PC-9 (cell line): ENCODE measurements around the gene COL25A1. TPM values are rescaled to one million over a fixed set of nuclear protein-coding genes. Genes with fewer than 3 reads are reported as not detected.

Experiments
- BruUV-seq: library from RNA; stranded (reverse); fragments of 400-500 nt; replicated peaks from 2 replicates; lab custom pipeline; 2021; lab: Mats Ljungman, UMichigan
- CTCF ChIA-PET: fragments of 300-600 bp; sonication (Branson Sonifier 250); formaldehyde crosslinking; loops from one replicate; lab custom pipeline; 2022; ENCODE audit warnings: antibody characterized with exemption; lab: Charles Lee
- POLR2A ChIA-PET: fragments of 300-600 bp; sonication (Branson Sonifier 250); formaldehyde crosslinking; loops from one replicate; lab custom pipeline; 2022; ENCODE audit warnings: antibody characterized with exemption; ENCODE audit not compliant: unreplicated experiment; lab: Charles Lee
- DNase-seq, 2 experiments: peaks; one replicate each; pipeline versions ENCODE4 v3.0.0 to v3.0.0-alpha.2; 2015 to 2022; ENCODE audit warnings: mixed read lengths in 1 of 2
- H2AFZ ChIP-seq: fragments of 200-600 bp; sonication (generic); 2 replicates; pipeline ENCODE4 v1.8.1; 2017; ENCODE audit warnings: antibody characterized with exemption
- H3F3A ChIP-seq: fragments of 200-600 bp; sonication (generic); 2 replicates; pipeline ENCODE4 v1.8.1; 2017; ENCODE audit warnings: antibody characterized with exemption, mild to moderate bottlenecking, low read depth; ENCODE audit not compliant: insufficient read depth
- H3K27ac ChIP-seq: fragments of 200-600 bp; sonication (generic); 2 replicates; pipeline ENCODE4 v1.6.1; 2016; ENCODE audit warnings: mixed run types
- H3K27me3 ChIP-seq: fragments of 200-600 bp; sonication (generic); 2 replicates; pipeline ENCODE4 v1.6.1; 2016; ENCODE audit warnings: low read depth, mixed run types; ENCODE audit not compliant: insufficient read depth
- H3K36me3 ChIP-seq: fragments of 200-600 bp; sonication (generic); 2 replicates; pipeline ENCODE4 v1.6.1; 2016; ENCODE audit warnings: low read depth, mixed run types
- H3K4me1 ChIP-seq: fragments of 200-600 bp; sonication (generic); replicated peaks from 2 replicates; pipeline ENCODE4 v1.6.1; 2016; ENCODE audit warnings: mixed run types; ENCODE audit not compliant: insufficient read depth
- H3K4me2 ChIP-seq: fragments of 200-600 bp; sonication (generic); 2 replicates; pipeline ENCODE4 v1.6.1; 2017; ENCODE audit warnings: mixed run types
- H3K4me3 ChIP-seq: fragments of 200-600 bp; sonication (generic); 2 replicates; pipeline ENCODE4 v1.6.1; 2016; ENCODE audit warnings: mixed run types
- H3K79me2 ChIP-seq: fragments of 200-600 bp; sonication (generic); 2 replicates; pipeline ENCODE4 v1.6.1; 2017; ENCODE audit warnings: low read depth, mixed run types
- H3K9me2 ChIP-seq: fragments of 200-600 bp; sonication (generic); 2 replicates; pipeline ENCODE4 v1.8.1; 2017; ENCODE audit warnings: mild to moderate bottlenecking; ENCODE audit not compliant: insufficient read depth
- H3K9me3 ChIP-seq: fragments of 200-600 bp; sonication (generic); 2 replicates; pipeline ENCODE4 v1.8.1; 2016; ENCODE audit warnings: low read depth; ENCODE audit not compliant: insufficient read depth
- H4K20me1 ChIP-seq: fragments of 200-600 bp; sonication (generic); 2 replicates; pipeline ENCODE4 v1.8.1; 2017; ENCODE audit not compliant: insufficient read depth
- CTCF ChIP-seq: fragments of 200-600 bp; sonication (generic); conservative IDR thresholded peaks from 2 replicates; pipeline ENCODE4 v1.6.1; 2017; ENCODE audit warnings: mixed run types, antibody characterized with exemption, mild to moderate bottlenecking, moderate library complexity
- EZH2 ChIP-seq: fragments of 200-600 bp; sonication (generic); IDR thresholded peaks from 2 replicates; pipeline ENCODE4 v1.8.0; 2017; ENCODE audit warnings: antibody characterized with exemption, low read depth
- intact Hi-C: fragments of 100-400 bp; cut with micrococcal nuclease; formaldehyde crosslinking; loops from one replicate; pipeline ENCODE4 v1.10.0; 2022; ENCODE audit not compliant: unreplicated experiment
- total RNA-seq: library from RNA; stranded (reverse); gene quantifications from 2 replicates; pipeline ENCODE4 v1.2.3, GENCODE V29; 2021

COL25A1 gene
- total RNA-seq, 1 experiment from 2014 or later = not detected

GRCh38 chr4:108774809-108775530, 527.5 kb downstream of the COL25A1 start:
- POLR2A ChIA-PET = no interaction called here
- no peaks in the 10 kb centered on the region for H3K9me2 ChIP-seq
- no peaks in the 10 kb centered on the region for H3K79me2 ChIP-seq
- no peak overlapping the region for H3K4me3 ChIP-seq
- no peak overlapping the region for H3K4me2 ChIP-seq
- no peaks in the 10 kb centered on the region for H3K27me3 ChIP-seq
- BruUV-seq = no TSS peak
- H3K9me3 ChIP-seq = no peaks in the 10 kb centered on the region
- CTCF ChIA-PET = no interaction called here
- no peaks in the 10 kb centered on the region for H3K4me1 ChIP-seq
- DNase-seq = no peak
- no peak overlapping the region for H3K27ac ChIP-seq
- H3K36me3 ChIP-seq = no peaks in the 10 kb centered on the region
- no peak overlapping the region for H2AFZ ChIP-seq
- no peaks in the 10 kb centered on the region for H3F3A ChIP-seq
- TF ChIP-seq CTCF (no peak), EZH2 (no peak)
- no peaks in the 10 kb centered on the region for H4K20me1 ChIP-seq
- intact Hi-C loops = no loop called here

GRCh38 chr4:108772402-108772801, 530.1 kb downstream of the COL25A1 start:
- TF ChIP-seq CTCF = no peak
- TF ChIP-seq EZH2 = no peak
- no peak overlapping the region for H2AFZ ChIP-seq
- no peaks in the 10 kb centered on the region for H3K79me2 ChIP-seq
- H4K20me1 ChIP-seq = no peaks in the 10 kb centered on the region
- H3K27ac ChIP-seq = no peak overlapping the region
- H3K4me3 ChIP-seq = no peak overlapping the region
- H3K9me2 ChIP-seq = no peaks in the 10 kb centered on the region
- H3F3A ChIP-seq = no peaks in the 10 kb centered on the region
- H3K36me3 ChIP-seq = no peaks in the 10 kb centered on the region
- H3K4me1 ChIP-seq = no peaks in the 10 kb centered on the region
- ChIA-PET POLR2A (no interaction called here), CTCF (no interaction called here)
- BruUV-seq = no TSS peak
- no peak overlapping the region for H3K4me2 ChIP-seq
- no peak for DNase-seq
- no peaks in the 10 kb centered on the region for H3K27me3 ChIP-seq
- intact Hi-C loops = no loop called here
- no peaks in the 10 kb centered on the region for H3K9me3 ChIP-seq

- no peak overlapping the region for H3K27ac ChIP-seq
- TF ChIP-seq CTCF (no peak), EZH2 (no peak)
- H3F3A ChIP-seq = no peaks in the 10 kb centered on the region
- no peaks in the 10 kb centered on the region for H3K9me2 ChIP-seq
- intact Hi-C loops = no loop called here
- no peaks in the 10 kb centered on the region for H3K4me1 ChIP-seq
- no peak for DNase-seq
- H3K4me2 ChIP-seq = no peak overlapping the region
- CTCF ChIA-PET = no interaction called here
- H4K20me1 ChIP-seq = no peaks in the 10 kb centered on the region
- H3K79me2 ChIP-seq = no peaks in the 10 kb centered on the region
- H3K36me3 ChIP-seq = no peaks in the 10 kb centered on the region
- BruUV-seq = no TSS peak
- H3K4me3 ChIP-seq = no peak overlapping the region
- no peak overlapping the region for H2AFZ ChIP-seq
- H3K27me3 ChIP-seq = no peaks in the 10 kb centered on the region
- no peaks in the 10 kb centered on the region for H3K9me3 ChIP-seq
- POLR2A ChIA-PET = no interaction called here
These were observed 536.4 kb downstream of the COL25A1 start for GRCh38 chr4:108766058-108766457.
